ENCODE data around the gene C19orf81. TPM values are rescaled to one million over a fixed set of nuclear protein-coding genes. Genes with fewer than 3 reads are reported as not detected.

Gene C19orf81
- total RNA-seq, 4 donors from 2014 or later: 1.1 TPM; not detected in 3

DNA sequence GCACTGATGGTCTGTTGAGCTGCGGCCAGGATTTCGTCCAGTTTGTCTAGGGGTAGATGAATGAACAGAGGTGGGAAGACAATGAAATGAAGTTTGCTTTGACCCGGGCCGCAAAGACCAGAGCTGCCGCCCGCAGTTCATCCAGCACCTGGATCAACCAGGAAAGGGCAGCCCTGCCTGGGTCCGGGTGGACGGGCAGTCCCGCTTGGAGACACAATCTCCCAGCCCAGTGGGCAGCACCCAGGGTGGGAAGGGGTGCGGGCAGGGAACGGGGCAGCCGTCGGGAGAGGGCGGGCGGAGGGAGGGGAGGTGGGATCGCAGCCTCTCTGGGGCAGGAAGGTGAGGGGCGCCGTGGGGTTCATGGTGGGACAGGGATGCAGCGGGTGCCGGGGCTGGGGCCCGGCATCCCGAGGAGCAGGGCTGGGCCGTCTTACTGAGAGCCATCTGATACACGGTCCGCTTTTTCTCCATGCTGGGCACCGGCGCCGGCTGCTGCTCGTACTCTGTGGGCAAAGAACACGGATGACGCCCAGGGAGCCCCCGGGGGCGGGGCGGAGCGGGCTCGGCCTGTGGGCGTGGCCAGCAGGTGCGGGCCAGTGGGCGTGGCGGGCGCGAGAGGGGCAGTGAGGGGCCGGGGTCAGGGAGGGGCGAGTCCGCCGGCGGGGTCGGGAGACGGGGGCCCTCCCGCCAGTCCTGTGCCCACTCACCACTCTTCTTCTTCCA, 37.2 kb downstream of the C19orf81 start:
- no peak for DNase-seq (ENCODE audit: extremely low spot score)
- TF ChIP-seq POLR2A (IDR thresholded peaks at IDR 0.05; ENCODE audit: low read depth) (no peak), POLR2AphosphoS5 (IDR thresholded peaks at IDR 0.05) (no peak)
- TF ChIP-seq, protein P1, sequence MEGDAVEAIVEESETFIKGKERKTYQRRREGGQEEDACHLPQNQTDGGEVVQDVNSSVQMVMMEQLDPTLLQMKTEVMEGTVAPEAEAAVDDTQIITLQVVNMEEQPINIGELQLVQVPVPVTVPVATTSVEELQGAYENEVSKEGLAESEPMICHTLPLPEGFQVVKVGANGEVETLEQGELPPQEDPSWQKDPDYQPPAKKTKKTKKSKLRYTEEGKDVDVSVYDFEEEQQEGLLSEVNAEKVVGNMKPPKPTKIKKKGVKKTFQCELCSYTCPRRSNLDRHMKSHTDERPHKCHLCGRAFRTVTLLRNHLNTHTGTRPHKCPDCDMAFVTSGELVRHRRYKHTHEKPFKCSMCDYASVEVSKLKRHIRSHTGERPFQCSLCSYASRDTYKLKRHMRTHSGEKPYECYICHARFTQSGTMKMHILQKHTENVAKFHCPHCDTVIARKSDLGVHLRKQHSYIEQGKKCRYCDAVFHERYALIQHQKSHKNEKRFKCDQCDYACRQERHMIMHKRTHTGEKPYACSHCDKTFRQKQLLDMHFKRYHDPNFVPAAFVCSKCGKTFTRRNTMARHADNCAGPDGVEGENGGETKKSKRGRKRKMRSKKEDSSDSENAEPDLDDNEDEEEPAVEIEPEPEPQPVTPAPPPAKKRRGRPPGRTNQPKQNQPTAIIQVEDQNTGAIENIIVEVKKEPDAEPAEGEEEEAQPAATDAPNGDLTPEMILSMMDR (IDR thresholded peaks at IDR 0.05): no peak
- Histone ChIP-seq H3K4me1 (no peaks in the 10 kb centered on the region), H3K27ac (replicated peaks in 1 of 4) (no peak overlapping the region), H3K9me3 (no peaks in the 10 kb centered on the region), H3K27me3 (peaks cover 0 to 94% (median 10%) of the 10 kb centered on the region in 4 donors), H3K4me3 (no peak overlapping the region), H3K36me3 (no peaks in the 10 kb centered on the region)
- WGBS: 28% methylated on average over 27 of the region's 50 CpGs
- intact Hi-C loops (cut with DNase I): no loop called here

DNA sequence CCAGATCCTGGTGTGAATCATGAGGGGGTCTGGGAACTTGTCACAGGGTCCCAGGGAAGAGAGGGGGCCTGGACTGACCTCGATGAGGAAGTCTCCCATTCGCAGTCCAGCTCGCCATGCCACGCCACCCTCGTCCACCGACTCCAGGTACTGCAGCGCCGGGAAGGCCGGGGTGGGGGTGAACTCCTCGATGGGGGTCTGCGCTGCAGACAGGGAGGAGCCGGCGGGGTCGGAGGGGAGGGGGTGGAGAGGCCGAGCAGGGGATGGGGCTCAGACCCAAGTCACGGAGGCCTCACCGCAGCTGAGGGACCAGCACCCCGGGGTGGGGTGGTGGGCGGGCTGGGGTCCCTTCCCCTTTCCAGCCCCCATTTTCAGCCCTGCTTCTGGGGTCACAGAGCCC, 39.5 kb downstream of the C19orf81 start:
- 78% methylated on average over 8 of the region's 19 CpGs for WGBS
- intact Hi-C loops (cut with DNase I): no loop called here
- no peak overlapping the region for H3K4me3 ChIP-seq
- no peaks in the 10 kb centered on the region for H3K9me3 ChIP-seq
- DNase-seq (ENCODE audit: extremely low spot score): no peak
- TF ChIP-seq POLR2A (IDR thresholded peaks at IDR 0.05; ENCODE audit: low read depth) (no peak), POLR2AphosphoS5 (IDR thresholded peaks at IDR 0.05) (no peak), EP300 (IDR thresholded peaks at IDR 0.05) (no peak)
- TF ChIP-seq, protein P1 (IDR thresholded peaks at IDR 0.05): no peak
- peaks cover 0 to 94% (median 17%) of the 10 kb centered on the region in 4 donors for H3K27me3 ChIP-seq
- H3K4me1 ChIP-seq: no peaks in the 10 kb centered on the region
- no peaks in the 10 kb centered on the region for H3K36me3 ChIP-seq
- H3K27ac ChIP-seq (replicated peaks in 1 of 4): no peak overlapping the region

- H3K27ac ChIP-seq (replicated peaks in 1 of 4): no peak overlapping the region
- no peak for TF ChIP-seq POLR2AphosphoS5 (IDR thresholded peaks at IDR 0.05)
- peaks cover 0 to 94% (median 29%) of the 10 kb centered on the region in 4 donors for H3K27me3 ChIP-seq
- H3K36me3 ChIP-seq: no peaks in the 10 kb centered on the region
- no peaks in the 10 kb centered on the region for H3K9me3 ChIP-seq
- peaks cover 0 to 11% (median 5%) of the 10 kb centered on the region in 4 donors for H3K4me1 ChIP-seq
- intact Hi-C loops (cut with DNase I): no loop called here
- no peak overlapping the region for H3K4me3 ChIP-seq
- 84% methylated on average over 7 of the region's 7 CpGs for WGBS
- no peak for DNase-seq (ENCODE audit: extremely low spot score)
Measured at GRCh38 chr19:50690439-50690838, 41.2 kb downstream of the C19orf81 start.

GRCh38 chr19:50693064-50693975, 44.1 kb downstream of the C19orf81 start:
- no peak for DNase-seq (ENCODE audit: extremely low spot score)
- Histone ChIP-seq H3K4me1 (peaks cover 0 to 15% (median 5%) of the 10 kb centered on the region in 4 donors), H3K27me3 (peaks cover 0 to 94% (median 27%) of the 10 kb centered on the region in 4 donors), H3K27ac (replicated peaks in 1 of 4) (no peak overlapping the region), H3K9me3 (no peaks in the 10 kb centered on the region), H3K36me3 (no peaks in the 10 kb centered on the region), H3K4me3 (no peak overlapping the region)
- 7% methylated on average over 18 of the region's 23 CpGs for WGBS
- intact Hi-C loops (cut with DNase I): no loop called here
- TF ChIP-seq, protein P1 (IDR thresholded peaks at IDR 0.05): no peak
- TF ChIP-seq EP300 (IDR thresholded peaks at IDR 0.05) (no peak), POLR2AphosphoS5 (IDR thresholded peaks at IDR 0.05) (no peak), POLR2A (IDR thresholded peaks at IDR 0.05; ENCODE audit: low read depth) (no peak)

DNA sequence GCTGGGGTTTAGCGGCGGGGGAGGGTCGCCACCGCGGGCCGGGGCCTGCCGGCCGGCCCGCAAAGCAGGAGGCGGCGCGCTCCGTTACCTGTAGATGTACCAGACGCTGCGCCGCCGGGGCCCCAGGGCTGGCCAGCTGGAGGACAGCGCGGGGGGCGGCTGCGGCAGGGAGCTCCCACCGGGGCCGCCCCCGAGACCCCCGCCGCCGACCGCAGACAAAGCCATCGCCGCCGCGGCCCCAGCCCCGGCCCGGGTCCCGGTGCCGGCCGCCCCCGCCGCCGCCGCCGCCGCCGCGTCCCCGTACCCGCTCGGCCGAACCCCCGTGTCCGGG, 45.5 kb downstream of the C19orf81 start:
- 0% methylated on average over 12 of the region's 51 CpGs for WGBS

More for the DNA sequence above, 45.5 kb downstream of the C19orf81 start:
- intact Hi-C loops (cut with DNase I): no loop called here
- Histone ChIP-seq H3K4me1 (peaks cover 0 to 15% (median 5%) of the 10 kb centered on the region in 4 donors), H3K27ac (replicated peaks in 1 of 4) (no peak overlapping the region), H3K27me3 (peaks cover 0 to 94% (median 27%) of the 10 kb centered on the region in 4 donors), H3K4me3 (no peak overlapping the region), H3K36me3 (no peaks in the 10 kb centered on the region), H3K9me3 (no peaks in the 10 kb centered on the region)
- TF ChIP-seq POLR2AphosphoS5 (IDR thresholded peaks at IDR 0.05): no peak
- TF ChIP-seq EP300 (IDR thresholded peaks at IDR 0.05): no peak
- TF ChIP-seq, protein P1 (IDR thresholded peaks at IDR 0.05): no peak
- DNase-seq (ENCODE audit: extremely low spot score): no peak

Measured in esophagus muscularis mucosa (tissue), 4 donors.